Thymus (tissue), 11 donors: Measurements from ENCODE around the gene AP3M1. TPM values are rescaled to one million over a fixed set of nuclear protein-coding genes. Genes with fewer than 3 reads are reported as not detected.
"Not testable (repeated sequence)": the region's sequence is repeated elsewhere in the genome, so short reads cannot be mapped to it uniquely, and the experiment has no call there.

Source experiments
- DNase-seq, 9 donors: peaks; one replicate each; pipeline ENCODE4 v3.0.0-alpha.2; 2013; ENCODE audit warnings: low spot score in 9 of 9, low read depth in 6 of 9, missing footprints in 1 of 9
- H3K27ac ChIP-seq, 2 donors: one replicate each; pipeline ENCODE4 v1.5.1; 2013; ENCODE audit warnings: control low read depth in 1 of 2, low read depth in 1 of 2, low read length in 1 of 2, mild to moderate bottlenecking in 1 of 2, moderate library complexity in 1 of 2
- H3K27me3 ChIP-seq, 2 donors: one replicate each; pipeline ENCODE4 v1.5.1; 2013; ENCODE audit warnings: low read length in 1 of 2; ENCODE audit not compliant: control insufficient read depth in 2 of 2, insufficient read depth in 1 of 2
- H3K36me3 ChIP-seq, 2 donors: one replicate each; pipeline ENCODE4 v1.5.1; 2013; ENCODE audit warnings: low read length in 1 of 2, mild to moderate bottlenecking in 1 of 2, moderate library complexity in 1 of 2; ENCODE audit not compliant: control insufficient read depth in 2 of 2, insufficient read depth in 2 of 2
- H3K4me1 ChIP-seq, 2 donors: one replicate each; pipeline ENCODE4 v1.5.1; 2013; ENCODE audit warnings: low read length in 2 of 2; ENCODE audit not compliant: control insufficient read depth in 2 of 2, insufficient read depth in 2 of 2
- H3K4me3 ChIP-seq, 2 donors: one replicate each; pipeline ENCODE4 v1.5.1; 2013; ENCODE audit warnings: low read length in 2 of 2, control low read depth in 1 of 2, mild to moderate bottlenecking in 1 of 2
- H3K9me3 ChIP-seq, 2 donors: one replicate each; pipeline ENCODE4 v1.5.1; 2013; ENCODE audit warnings: low read length in 1 of 2, mild to moderate bottlenecking in 1 of 2; ENCODE audit not compliant: control insufficient read depth in 2 of 2, insufficient read depth in 1 of 2
- WGBS: extraction: QIAGEN DNeasy Blood & Tissue Kit; methylation state at CpG from one replicate; pipeline ENCODE4 v1.1.7; 2013; 5-methylcytosine and 5-hydroxymethylcytosine counted together
- polyA plus RNA-seq: library from polyadenylated mRNA; stranded (reverse); fragments of 200-250 nt; gene quantifications from one replicate; pipeline ENCODE4 v1.2.3, GENCODE V29; 2013
- total RNA-seq: library from RNA; stranded (reverse); fragments of 120-200 nt; gene quantifications from one replicate; pipeline ENCODE4 v1.2.4, GENCODE V29; 2013
- donor health status: healthy.

The AP3M1 gene
- total and polyA plus RNA-seq, 2 donors: 14.9 to 31.0 TPM

DNA sequence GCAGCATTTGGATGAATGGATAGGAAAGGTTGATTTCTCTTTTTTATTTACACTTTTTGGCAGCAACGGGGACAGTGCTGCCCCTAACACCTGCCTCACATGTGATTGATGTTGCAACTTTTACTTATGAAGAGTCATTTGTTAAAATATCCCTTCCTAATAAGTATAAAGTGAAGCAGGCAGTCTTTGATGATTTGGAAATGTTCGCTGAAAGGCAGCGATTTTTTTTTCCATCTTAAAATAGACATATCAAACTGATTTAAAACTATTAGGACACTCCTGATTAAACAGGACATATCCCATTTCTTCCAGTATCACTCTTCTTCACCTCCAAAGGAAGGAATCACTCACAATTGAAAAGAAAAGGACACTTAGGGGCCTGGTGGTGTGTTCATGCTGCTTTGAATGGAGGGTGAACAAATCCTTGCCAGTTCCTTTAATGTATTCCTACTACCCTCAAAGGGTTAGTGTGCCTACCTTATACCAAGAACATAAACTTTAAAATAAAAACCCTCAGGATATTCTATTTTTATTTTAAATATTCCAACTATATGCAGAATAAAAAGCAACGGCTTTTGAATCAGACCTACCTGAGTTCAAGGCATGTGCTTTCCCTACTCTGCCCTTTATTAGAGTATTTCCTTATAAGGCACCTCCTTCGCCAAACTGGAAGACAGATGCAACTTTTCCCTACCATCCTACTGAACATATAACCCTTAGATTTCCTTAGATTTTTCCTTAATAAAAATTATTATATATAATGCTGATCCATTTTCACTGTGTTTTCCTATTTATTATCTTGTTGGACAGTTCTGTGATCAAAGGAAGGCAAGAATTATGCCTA, 1.5 kb upstream of the AP3M1 start:
- Histone ChIP-seq H3K4me3 (peak overlapping the region; percentile 67 to 100), H3K4me1 (peaks cover 8 to 11% of the 10 kb centered on the region in 2 donors), H3K27me3 (no peaks in the 10 kb centered on the region), H3K27ac (peak overlapping the region; percentile 33 to 85), H3K36me3 (peaks cover 0 to 6% of the 10 kb centered on the region in 2 donors), H3K9me3 (peaks cover 0 to 10% of the 10 kb centered on the region in 2 donors)
- WGBS: 34% methylated on average over 5 of the region's 5 CpGs
- DNase-seq: no peak

DNA sequence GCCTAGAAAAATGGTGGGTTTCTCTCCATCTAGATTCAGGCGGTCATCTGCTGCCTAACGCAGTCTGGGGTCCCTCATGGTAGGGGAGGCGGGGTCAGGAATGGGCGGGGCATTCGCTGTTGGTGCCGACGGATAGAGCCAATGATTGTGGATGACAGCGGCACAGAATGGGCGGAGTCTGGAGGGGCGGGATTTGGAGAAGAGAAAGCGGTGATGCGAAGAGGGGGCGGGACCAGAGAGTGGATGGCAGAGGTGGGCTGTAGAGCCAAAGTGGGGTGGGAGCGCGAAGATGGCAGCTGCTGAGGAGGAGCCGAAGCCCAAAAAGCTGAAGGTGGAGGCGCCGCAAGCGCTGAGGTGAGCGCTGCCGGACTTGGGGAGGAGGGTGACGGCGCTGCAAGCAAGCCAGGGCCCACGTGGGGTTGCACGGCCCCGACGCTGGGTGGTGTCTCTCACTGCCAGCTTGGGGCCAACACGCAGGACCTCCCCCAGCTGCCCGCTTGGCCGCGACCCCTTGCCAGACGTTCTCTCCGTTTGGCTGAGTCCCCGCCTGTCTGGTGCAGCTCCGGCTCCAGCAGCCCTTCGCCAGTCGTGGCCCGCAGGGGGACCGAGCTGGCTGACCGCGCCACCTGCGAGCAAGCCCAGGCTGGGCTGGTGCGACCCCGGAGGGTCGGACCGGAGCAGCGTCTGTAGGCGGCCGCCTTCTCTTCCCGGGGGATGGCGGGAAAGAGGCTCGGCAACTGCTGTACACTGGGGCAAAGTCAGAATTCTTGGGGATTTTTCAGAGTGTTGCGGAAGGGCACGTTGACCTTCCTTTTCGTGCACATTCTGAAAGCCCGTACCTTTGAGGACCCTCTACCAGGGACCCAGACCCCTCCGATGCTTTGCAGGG, 606 bp upstream of the AP3M1 start, which contains the start of gene ADK:
Gene ADK, plus strand, starts transcription at position 232 of the 889 bp plus-strand sequence. Its CDS starts 58 bp downstream, at position 290.
- peak; percentile 99 to 100 (median 100) for DNase-seq
- Histone ChIP-seq H3K27ac (peak within 1 kb of the TSS; percentile 89 to 96), H3K36me3 (peaks cover 0 to 9% of the 10 kb centered on the region in 2 donors), H3K9me3 (peaks cover 0 to 10% of the 10 kb centered on the region in 2 donors), H3K4me3 (peak within 1 kb of the TSS; percentile 67 to 100), H3K4me1 (peaks cover 8% of the 10 kb centered on the region in 2 donors), H3K27me3 (no peaks in the 10 kb centered on the region)
- WGBS: under 1% methylated on average over 57 of the region's 57 CpGs

DNA sequence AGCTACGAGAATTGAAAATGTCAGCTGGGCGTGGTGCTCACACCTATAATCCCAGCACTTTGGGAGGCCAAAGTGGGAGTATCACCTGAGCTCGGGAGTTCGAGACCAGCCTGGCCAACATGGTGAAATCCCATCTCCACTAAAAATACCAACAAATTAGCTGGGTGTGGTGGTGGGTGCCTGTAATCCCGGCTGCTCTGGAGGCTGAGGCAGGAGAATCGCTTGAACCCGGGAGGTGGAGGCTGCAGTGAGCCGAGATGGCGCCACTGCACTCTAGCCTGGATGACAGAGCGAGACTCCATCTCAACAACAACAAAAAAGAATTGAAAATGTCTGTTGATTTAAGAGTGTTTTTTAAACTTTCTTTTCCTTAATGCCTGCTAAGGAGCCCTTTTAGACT, 3.6 kb downstream of the AP3M1 start:
- not testable (repeated sequence) for H3K9me3 ChIP-seq, H3K4me1 ChIP-seq, H3K27ac ChIP-seq, DNase-seq, H3K4me3 ChIP-seq, H3K27me3 ChIP-seq
- 98% methylated on average over 10 of the region's 10 CpGs for WGBS
- H3K36me3 ChIP-seq: peaks cover 0 to 13% of the 10 kb centered on the region in 2 donors

DNA sequence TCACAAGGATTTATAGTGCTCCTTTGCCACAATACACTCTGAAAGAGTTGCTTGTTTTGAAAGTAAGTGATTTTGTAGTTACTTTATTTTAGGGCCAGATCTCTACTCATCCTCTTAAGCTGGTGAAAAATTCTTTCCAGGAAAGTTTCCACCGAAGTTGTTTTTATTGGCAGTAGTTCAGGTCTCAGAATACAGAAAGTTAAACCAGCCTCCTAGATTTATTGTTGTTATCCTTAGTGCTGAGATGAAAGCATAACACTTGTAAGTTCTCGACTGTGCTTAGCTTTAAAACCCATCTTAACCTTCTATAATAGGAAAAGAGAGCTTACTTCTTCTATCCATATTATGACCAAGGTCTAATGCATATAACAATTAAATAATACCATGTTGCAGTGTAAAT, 5.5 kb downstream of the AP3M1 start:
- DNase-seq: no peak
- 86% methylated on average over 2 of the region's 2 CpGs for WGBS
- H3K9me3 ChIP-seq: no peaks in the 10 kb centered on the region

DNA sequence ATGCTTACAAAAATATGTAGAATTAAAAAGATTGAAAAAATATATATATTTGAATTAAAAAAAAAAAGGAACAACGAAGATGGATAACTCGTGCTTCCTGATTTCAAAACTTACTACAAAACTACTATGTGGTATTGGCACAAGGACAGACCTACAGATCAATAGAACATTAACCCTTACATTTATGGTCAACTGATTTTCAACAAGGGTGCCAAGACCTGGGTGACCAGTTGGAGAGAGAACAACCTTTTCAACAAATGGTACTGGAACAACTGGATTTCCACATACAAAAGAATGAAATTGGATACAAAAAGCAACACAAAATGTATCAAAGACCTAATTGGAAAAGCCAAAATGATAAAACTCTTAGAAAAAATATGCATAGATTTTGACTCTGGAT, 10.1 kb downstream of the AP3M1 start:
- Histone ChIP-seq H3K36me3 (peaks cover 13 to 30% of the 10 kb centered on the region in 2 donors), H3K27ac (no peak overlapping the region), H3K27me3 (no peaks in the 10 kb centered on the region), H3K9me3 (no peaks in the 10 kb centered on the region), H3K4me1 (no peaks in the 10 kb centered on the region), H3K4me3 (no peak overlapping the region)
- WGBS: 92% methylated on average over 2 of the region's 2 CpGs
- no peak for DNase-seq

More for the DNA sequence above, 5.5 kb downstream of the AP3M1 start:
- Histone ChIP-seq H3K4me1 (peaks cover 5 to 8% of the 10 kb centered on the region in 2 donors), H3K36me3 (peaks cover under 1 to 13% of the 10 kb centered on the region in 2 donors), H3K27me3 (no peaks in the 10 kb centered on the region), H3K27ac (no peak overlapping the region), H3K4me3 (no peak overlapping the region)

DNA sequence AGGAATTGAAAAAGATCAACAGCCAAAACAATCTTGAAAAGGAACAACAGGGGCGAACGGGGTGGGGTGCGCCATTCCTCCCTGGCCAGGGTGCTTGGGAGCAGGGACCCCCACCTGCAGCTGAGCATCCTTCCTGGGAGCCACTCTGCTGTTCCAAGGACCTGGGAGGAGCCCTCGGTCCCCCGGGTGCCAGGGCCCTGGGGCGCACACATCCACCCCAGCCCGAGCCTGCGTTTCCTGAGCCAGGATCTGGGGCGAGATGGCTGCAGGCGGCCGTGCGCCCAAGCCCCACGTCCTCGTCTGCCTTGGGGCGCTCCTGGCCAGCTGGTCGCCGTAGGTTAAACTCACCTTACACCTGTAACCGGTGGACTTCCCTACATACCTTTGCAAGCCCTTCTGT, 10.6 kb downstream of the AP3M1 start:
- DNase-seq: no peak
- Histone ChIP-seq H3K27ac (no peak overlapping the region), H3K4me1 (no peaks in the 10 kb centered on the region), H3K9me3 (no peaks in the 10 kb centered on the region), H3K27me3 (no peaks in the 10 kb centered on the region), H3K36me3 (peaks cover 13 to 33% of the 10 kb centered on the region in 2 donors), H3K4me3 (no peak overlapping the region)
- WGBS: 97% methylated on average over 18 of the region's 18 CpGs

DNA sequence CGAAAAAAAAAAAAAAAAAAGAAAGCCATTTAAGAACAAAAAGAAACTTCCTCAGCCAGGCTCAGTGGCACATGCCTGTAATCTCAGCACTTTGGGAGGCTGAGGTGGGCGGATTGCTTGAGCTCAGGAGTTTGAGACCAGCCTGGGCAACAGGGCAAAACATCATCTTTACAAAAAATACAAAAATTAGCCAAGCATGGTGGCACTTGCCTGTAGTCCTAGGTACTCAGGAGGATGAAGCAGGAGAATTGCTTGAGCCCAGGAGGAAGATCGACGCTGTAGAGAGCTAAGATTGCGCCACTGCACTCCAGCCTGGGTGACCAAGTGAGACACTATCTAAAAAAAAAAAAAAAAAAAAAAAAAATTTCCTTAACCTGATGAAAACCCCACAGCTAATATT, 12.0 kb downstream of the AP3M1 start:
- WGBS: 96% methylated on average over 5 of the region's 5 CpGs
- H3K27me3 ChIP-seq, H3K4me3 ChIP-seq, H3K9me3 ChIP-seq, H3K27ac ChIP-seq, DNase-seq, H3K4me1 ChIP-seq: not testable (repeated sequence)
- peaks cover 17 to 41% of the 10 kb centered on the region in 2 donors for H3K36me3 ChIP-seq

DNA sequence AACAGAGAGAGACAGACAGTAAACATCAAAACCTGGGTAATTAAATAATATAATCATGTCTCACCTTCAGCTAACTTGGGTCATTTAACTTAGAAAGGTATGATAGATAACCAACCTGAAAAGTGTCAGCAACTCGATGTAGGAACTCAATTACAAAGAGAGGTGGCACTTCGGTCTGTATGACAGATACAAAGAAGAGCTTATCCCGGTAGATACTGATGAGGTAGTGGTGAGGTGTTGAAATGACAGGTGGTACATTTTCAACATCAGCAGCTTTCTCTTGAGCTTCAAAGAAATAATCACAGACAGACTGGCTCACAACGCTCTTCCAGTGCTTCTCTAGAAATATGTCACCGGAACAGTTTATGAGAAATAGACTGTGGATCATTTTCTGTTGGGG, 12.6 kb downstream of the AP3M1 start:
- Histone ChIP-seq H3K4me3 (no peak overlapping the region), H3K9me3 (no peaks in the 10 kb centered on the region), H3K36me3 (peaks cover 21 to 41% of the 10 kb centered on the region in 2 donors), H3K4me1 (no peaks in the 10 kb centered on the region), H3K27ac (no peak overlapping the region), H3K27me3 (no peaks in the 10 kb centered on the region)
- WGBS: over 99% methylated on average over 5 of the region's 5 CpGs
- no peak for DNase-seq

DNA sequence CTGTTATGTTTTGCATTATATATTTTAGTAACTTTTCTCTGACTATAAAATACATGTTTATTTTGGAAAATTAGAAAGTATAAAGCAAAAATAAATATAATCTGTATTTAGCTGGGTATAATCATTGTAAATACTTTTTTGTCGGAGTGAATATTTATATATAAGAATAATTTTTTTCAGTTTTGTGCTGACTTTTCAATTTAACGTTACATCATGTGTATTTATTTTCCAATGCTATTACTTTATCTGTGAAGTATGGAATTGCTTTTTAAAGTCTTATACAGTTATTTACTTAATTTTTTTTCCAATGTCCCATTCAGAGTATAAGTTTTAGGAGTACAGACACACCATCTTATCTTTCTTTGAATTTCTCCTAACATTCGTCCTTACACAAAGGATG, 15.2 kb downstream of the AP3M1 start:
- H3K27ac ChIP-seq: no peak overlapping the region
- H3K4me3 ChIP-seq: no peak overlapping the region
- no peaks in the 10 kb centered on the region for H3K9me3 ChIP-seq
- WGBS: 98% methylated on average over 3 of the region's 3 CpGs
- H3K4me1 ChIP-seq: no peaks in the 10 kb centered on the region
- no peak for DNase-seq
- peaks cover 26 to 64% of the 10 kb centered on the region in 2 donors for H3K36me3 ChIP-seq
- no peaks in the 10 kb centered on the region for H3K27me3 ChIP-seq
